PFSK-1 (cell line): Measurements from ENCODE around the gene ADNP.

Experiments used
- FOXP2 ChIP-seq: optimal IDR thresholded peaks from 2 replicates; pipeline ENCODE3; 2011; ENCODE audit warnings: borderline replicate concordance, control low read depth, inconsistent platforms; ENCODE audit not compliant: insufficient read depth; ENCODE audit errors: extremely low read length, extremely low read depth
- SIN3A ChIP-seq: IDR thresholded peaks from 2 replicates; pipeline ENCODE4 v1.6.1; 2012; ENCODE audit warnings: mild to moderate bottlenecking, low read length, moderate library complexity, borderline replicate concordance; ENCODE audit not compliant: insufficient read depth

DNA sequence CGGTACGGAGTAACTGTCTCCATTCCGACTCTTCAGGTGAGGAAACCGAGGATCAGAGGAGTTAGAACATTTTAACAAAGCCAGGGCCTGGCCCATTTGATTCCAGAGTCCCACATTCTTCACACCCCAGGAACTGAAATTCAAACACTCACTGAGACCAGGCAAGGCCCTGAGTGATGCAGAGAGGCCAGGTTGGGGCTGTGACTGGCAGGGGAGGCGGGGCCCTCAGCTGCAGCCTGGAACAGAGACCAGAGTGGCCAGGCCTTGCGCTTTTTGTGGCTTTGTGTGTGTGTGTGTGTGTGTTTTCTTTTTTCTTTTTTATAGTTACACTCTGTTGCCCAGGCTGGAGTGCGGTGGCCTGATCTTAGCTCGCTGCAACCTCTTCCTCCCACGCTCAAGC is 79.2 kb downstream of the ADNP start:
- TF ChIP-seq FOXP2, result no peak
- no peak for TF ChIP-seq SIN3A
